Measurements from ENCODE around the gene CPNE8.

GRCh38 chr12:38895446-38895845, 9.9 kb downstream of the CPNE8 start:
- TF ChIP-seq GATA2 (IDR thresholded peaks at IDR 0.05; ENCODE audit: low read depth, low read length) (no peak), GATA3 (IDR thresholded peaks at IDR 0.05; ENCODE audit: low read depth, low read length) (no peak)
